ENCODE data around the gene MAEA. TPM values are rescaled to one million over a fixed set of nuclear protein-coding genes. Genes with fewer than 3 reads are reported as not detected.

The MAEA gene
- total RNA-seq, 2 donors from 2014 or later = 65.8 to 124 TPM

GRCh38 chr4:1264942-1265341, 24.7 kb upstream of the MAEA start:
- intact Hi-C loops (cut with DNase I) = loop anchor here (5.0 kb wide), 1 partner anchor 98 kb away; no protein-coding TSS in a partner anchor

GRCh38 chr4:1265351-1265750, 24.3 kb upstream of the MAEA start:
- no peaks in the 10 kb centered on the region for H3K4me1 ChIP-seq
- no peaks in the 10 kb centered on the region for H3K9me3 ChIP-seq
- no peak for TF ChIP-seq CTCF (IDR thresholded peaks at IDR 0.05)
- H3K9ac ChIP-seq (ENCODE audit: low read depth in 2 of 2, low read length in 2 of 2) = no peak overlapping the region
- no peaks in the 10 kb centered on the region for H3K36me3 ChIP-seq
- no peak for DNase-seq
- intact Hi-C loops (cut with DNase I) = loop anchor here (5.0 kb wide), 1 partner anchor 98 kb away; no protein-coding TSS in a partner anchor
- no peaks in the 10 kb centered on the region for H3K27me3 ChIP-seq
- H3K27ac ChIP-seq = no peak overlapping the region
- no peak overlapping the region for H3K4me3 ChIP-seq

More at GRCh38 chr4:1264942-1265341, 24.7 kb upstream of the MAEA start:
- no peaks in the 10 kb centered on the region for H3K9me3 ChIP-seq
- no peaks in the 10 kb centered on the region for H3K36me3 ChIP-seq
- DNase-seq = no peak
- H3K9ac ChIP-seq (ENCODE audit: low read depth in 2 of 2, low read length in 2 of 2) = no peak overlapping the region
- H3K4me1 ChIP-seq = no peaks in the 10 kb centered on the region
- H3K4me3 ChIP-seq = no peak overlapping the region
- H3K27me3 ChIP-seq = no peaks in the 10 kb centered on the region
- TF ChIP-seq CTCF (IDR thresholded peaks at IDR 0.05) = no peak
- no peak overlapping the region for H3K27ac ChIP-seq

DNA sequence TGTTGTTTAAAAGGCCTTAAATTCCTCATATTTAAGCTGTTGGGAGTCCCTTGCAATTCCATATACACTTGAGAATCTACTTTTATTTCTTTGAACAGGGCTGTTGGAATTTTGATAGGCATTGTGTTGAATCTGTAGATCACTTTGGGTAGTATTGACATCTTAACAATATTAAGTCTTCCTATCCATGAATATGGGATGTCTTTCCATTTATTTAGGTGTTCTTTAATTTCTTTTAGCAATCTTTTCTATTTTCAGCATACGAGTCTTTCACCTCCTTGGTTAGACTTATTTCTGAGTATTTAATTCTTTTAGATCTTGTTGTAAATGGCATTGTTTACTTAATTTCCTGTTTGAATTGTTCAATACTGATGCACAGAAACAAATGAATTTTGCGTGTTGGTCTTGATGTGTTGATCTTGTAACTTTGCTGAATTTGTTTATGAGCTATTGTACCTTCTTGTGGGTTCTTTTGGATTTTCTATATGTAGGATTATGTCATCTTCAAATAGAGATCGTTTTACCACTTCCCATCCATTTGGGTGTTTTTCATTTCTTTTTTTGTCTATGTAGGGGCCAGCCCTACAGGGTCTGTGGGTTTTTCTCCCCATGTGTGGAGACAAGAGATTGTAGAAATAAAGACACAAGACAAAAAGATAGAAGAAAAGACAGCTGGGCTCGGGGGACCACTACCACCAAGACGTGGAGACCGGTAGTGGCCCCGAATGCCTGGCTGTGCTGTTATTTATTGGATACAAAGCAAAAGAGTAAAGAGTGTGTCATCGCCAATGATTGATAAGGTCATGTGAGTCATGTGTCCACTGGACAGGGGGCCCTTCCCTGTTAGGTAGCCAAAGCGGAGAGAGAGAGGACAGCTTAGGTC, 22.6 kb upstream of the MAEA start:
- Histone ChIP-seq H3K27ac (no peak overlapping the region), H3K9me3 (no peaks in the 10 kb centered on the region), H3K27me3 (no peaks in the 10 kb centered on the region), H3K4me3 (no peak overlapping the region), H3K4me1 (no peaks in the 10 kb centered on the region), H3K36me3 (no peaks in the 10 kb centered on the region), H3K9ac (ENCODE audit: low read depth in 2 of 2, low read length in 2 of 2) (no peak overlapping the region)
- no peak for TF ChIP-seq CTCF (IDR thresholded peaks at IDR 0.05)
- intact Hi-C loops (cut with DNase I) = loop anchor here (2.0 to 5.0 kb wide), 2 partner anchors 100 to 136 kb away; no protein-coding TSS in a partner anchor
- DNase-seq = no peak

DNA sequence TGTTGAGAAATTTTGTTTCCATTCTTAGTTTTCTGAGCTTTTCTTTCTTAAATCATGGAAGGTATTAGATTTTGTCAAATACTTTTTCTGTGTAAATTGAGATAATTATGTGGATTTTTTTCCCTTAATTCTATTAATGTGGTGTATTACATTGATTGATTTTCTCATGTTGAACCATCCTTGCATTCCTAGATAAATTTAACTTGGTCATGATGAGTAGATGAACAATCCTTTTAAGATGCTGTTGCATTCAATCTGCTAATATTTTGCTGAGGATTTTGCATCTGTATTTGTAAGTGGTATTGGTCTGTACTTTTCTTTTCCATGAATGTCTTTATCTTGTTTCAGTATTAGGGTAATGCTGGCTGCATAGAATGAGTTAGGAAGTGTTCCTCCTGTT, 20.5 kb upstream of the MAEA start:
- DNase-seq = no peak
- Histone ChIP-seq H3K4me3 (no peak overlapping the region), H3K9ac (ENCODE audit: low read depth in 2 of 2, low read length in 2 of 2) (no peak overlapping the region), H3K27ac (no peak overlapping the region), H3K36me3 (no peaks in the 10 kb centered on the region), H3K4me1 (no peaks in the 10 kb centered on the region), H3K27me3 (no peaks in the 10 kb centered on the region), H3K9me3 (no peaks in the 10 kb centered on the region)
- intact Hi-C loops (cut with DNase I) = loop anchor here (5.0 kb wide), 1 partner anchor 102 kb away; no protein-coding TSS in a partner anchor
- TF ChIP-seq CTCF (IDR thresholded peaks at IDR 0.05) = no peak

GRCh38 chr4:1271686-1272085, 18.0 kb upstream of the MAEA start:
- DNase-seq = no peak
- Histone ChIP-seq H3K9me3 (no peaks in the 10 kb centered on the region), H3K27ac (no peak overlapping the region), H3K9ac (ENCODE audit: low read depth in 2 of 2, low read length in 2 of 2) (no peak overlapping the region), H3K4me3 (no peak overlapping the region), H3K36me3 (no peaks in the 10 kb centered on the region), H3K4me1 (no peaks in the 10 kb centered on the region), H3K27me3 (no peaks in the 10 kb centered on the region)
- intact Hi-C loops (cut with DNase I) = no loop called here
- no peak for TF ChIP-seq CTCF (IDR thresholded peaks at IDR 0.05)
